HepG2 (cell line): ENCODE measurements around the gene ANKRD35. TPM values are rescaled to one million over a fixed set of nuclear protein-coding genes. Genes with fewer than 3 reads are reported as not detected.
A peak's percentile ranks its signal among the peaks of the same experiment; 100 is the strongest.

Source experiments
- FOXP1 ChIP-seq, 2 experiments: fragments of 450-650 bp in 1 of 2; IDR thresholded peaks; 2 replicates each; pipeline ENCODE4 v1.6.1; 2017 to 2018; ENCODE audit warnings: antibody characterized with exemption in 1 of 2
- HMG20B ChIP-seq: conservative IDR thresholded peaks from 2 replicates; pipeline ENCODE4 v1.6.1; 2016; ENCODE audit warnings: missing genetic modification reagents, missing compliant biosample characterization
- HNRNPUL1 ChIP-seq: fragments of 200-400 bp; formaldehyde crosslinking; IDR thresholded peaks from 2 replicates; pipeline ENCODE4 v1.6.1; 2017; ENCODE audit warnings: low read depth, mild to moderate bottlenecking, low read length, moderate library complexity
- JUND ChIP-seq: sonication (generic); formaldehyde crosslinking; IDR thresholded peaks from 2 replicates; pipeline ENCODE4 v1.8.0; 2022; ENCODE audit warnings: mild to moderate bottlenecking, missing genetic modification reagents
- PHF5A ChIP-seq: IDR thresholded peaks from one replicate; pipeline ENCODE4 v1.6.1; 2018; ENCODE audit warnings: low read depth, missing genetic modification reagents; ENCODE audit not compliant: unreplicated experiment
- SKI ChIP-seq: fragments of 450-650 bp; IDR thresholded peaks from one replicate; pipeline ENCODE4 v1.6.1; 2018; ENCODE audit warnings: mild to moderate bottlenecking; ENCODE audit not compliant: partially characterized antibody
- SUZ12 ChIP-seq: fragments of 150-350 bp; IDR thresholded peaks from 2 replicates; pipeline ENCODE4 v1.6.1; 2014; ENCODE audit warnings: low read depth, low read length
- TP53 ChIP-seq: sonication (generic); formaldehyde crosslinking; conservative IDR thresholded peaks from 2 replicates; pipeline ENCODE4 v1.4.0; 2020; ENCODE audit warnings: missing genetic modification reagents
- ZBTB7B ChIP-seq: sonication (generic); formaldehyde crosslinking; IDR thresholded peaks from 2 replicates; pipeline ENCODE4 v1.4.0; 2020; ENCODE audit warnings: missing genetic modification reagents
- ZMYM2 ChIP-seq: sonication (generic); formaldehyde crosslinking; IDR thresholded peaks from 2 replicates; pipeline ENCODE4 v1.8.0; 2022; ENCODE audit warnings: mild to moderate bottlenecking, missing genetic modification reagents
- ZNF160 ChIP-seq: sonication (generic); formaldehyde crosslinking; IDR thresholded peaks from 2 replicates; pipeline ENCODE4 v1.8.0; 2022; ENCODE audit warnings: mild to moderate bottlenecking, inconsistent platforms, missing genetic modification reagents
- ZNF616 ChIP-seq: sonication (generic); formaldehyde crosslinking; IDR thresholded peaks from 2 replicates; pipeline ENCODE4 v1.5.0; 2020; ENCODE audit warnings: low read depth, mild to moderate bottlenecking, missing genetic modification reagents
- polyA plus RNA-seq, 8 experiments: library from polyadenylated mRNA; depleted of rRNA in 3 of 8; stranded (reverse) in 7 of 8; unstranded in 1 of 8; fragments of >200 nt; fragmentation: Illumina TruSeq in 4 of 8; extraction: Trizol in 4 of 8; gene quantifications; 2 replicates each; pipeline versions ENCODE4 v1.2.1 to v1.2.3, GENCODE V29; 2011 to 2016; ENCODE audit warnings: low read depth in 4 of 8, missing spikeins in 1 of 8, mixed read lengths in 1 of 8; ENCODE audit not compliant: insufficient read depth in 1 of 8
- total RNA-seq, 5 experiments: library from RNA; depleted of rRNA; stranded (reverse); fragments of >200 nt; fragmentation: Illumina TruSeq; extraction: Trizol; gene quantifications; 2 replicates each; pipeline ENCODE4 v1.2.3, GENCODE V29; 2016; ENCODE audit warnings: low read depth in 1 of 5
- TF ChIP-seq, protein P1 (sequence below): sonication (generic); formaldehyde crosslinking; IDR thresholded peaks from 2 replicates; pipeline ENCODE4 v1.4.0; 2020; ENCODE audit warnings: low read depth, missing genetic modification reagents
- TF ChIP-seq, protein P2 (sequence below), 2 experiments: fragments of 450-650 bp in 1 of 2; sonication (generic) in 1 of 2; formaldehyde crosslinking; IDR thresholded peaks; 2 replicates each; pipeline versions ENCODE4 v1.5.0 to v1.8.0; 2020 to 2022; ENCODE audit warnings: mild to moderate bottlenecking in 1 of 2, missing genetic modification reagents in 1 of 2
- TF ChIP-seq, protein P3 (sequence below): IDR thresholded peaks from 2 replicates; pipeline ENCODE4 v1.6.1; 2016; ENCODE audit warnings: missing biosample characterization, missing genetic modification reagents, low read depth
- TF ChIP-seq, protein P4 (sequence below): sonication (generic); formaldehyde crosslinking; IDR thresholded peaks from 2 replicates; pipeline ENCODE4 v1.4.0; 2020; ENCODE audit warnings: missing genetic modification reagents
- TF ChIP-seq, protein P5 (sequence below): IDR thresholded peaks from 2 replicates; pipeline ENCODE4 v1.6.1; 2016; ENCODE audit warnings: low read depth, borderline replicate concordance

Gene ANKRD35
- total and polyA plus RNA-seq, 2 of the 13 experiments (the other 11 are each of a cell fraction or from before 2014, with no cell fraction given), result 0.02 TPM; not detected in 1

DNA sequence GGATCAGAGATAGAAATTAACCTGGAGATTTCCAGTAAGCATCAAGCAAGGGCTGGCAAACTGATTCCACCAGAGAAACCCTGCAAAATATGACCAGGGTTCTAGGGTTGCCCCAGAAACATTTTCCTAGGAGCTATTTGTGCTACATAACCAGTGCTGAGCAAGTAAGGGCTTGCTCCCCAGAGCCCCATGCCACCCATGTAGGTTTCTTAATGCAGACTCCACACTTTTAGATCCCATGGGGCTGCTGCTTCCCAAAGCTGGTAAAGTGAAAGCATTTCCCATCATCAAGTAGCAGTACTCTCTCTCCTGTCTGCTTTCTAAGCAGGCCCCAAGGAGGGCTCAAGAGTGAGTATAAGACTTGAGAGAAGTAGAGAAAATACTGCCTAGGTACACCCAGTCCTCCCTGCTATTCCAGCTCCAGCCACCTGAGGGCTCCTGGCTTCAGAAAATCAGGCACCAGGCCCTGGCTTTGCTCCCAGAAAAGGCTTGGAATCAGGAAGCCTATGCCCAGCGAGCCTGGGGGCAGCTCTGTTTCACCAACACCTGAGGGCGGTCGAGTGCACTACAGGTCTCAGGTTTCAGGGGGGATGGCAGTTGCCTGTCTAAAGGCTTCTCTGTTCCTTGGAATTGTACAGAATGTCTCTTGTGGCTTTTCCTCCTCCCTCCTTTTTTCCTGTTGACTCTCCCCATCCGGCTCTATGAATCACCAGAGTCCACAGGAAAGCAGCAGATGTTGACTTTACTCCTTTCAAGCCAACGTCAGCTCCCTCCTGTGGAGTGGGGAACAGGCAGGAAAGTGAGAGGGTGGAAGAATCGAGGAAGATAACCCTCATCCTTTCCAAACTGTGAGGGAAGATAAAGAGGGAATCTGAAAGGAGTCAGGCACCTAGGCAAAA lies 6.2 kb upstream of the ANKRD35 start (continued):
- TF ChIP-seq, protein P1, sequence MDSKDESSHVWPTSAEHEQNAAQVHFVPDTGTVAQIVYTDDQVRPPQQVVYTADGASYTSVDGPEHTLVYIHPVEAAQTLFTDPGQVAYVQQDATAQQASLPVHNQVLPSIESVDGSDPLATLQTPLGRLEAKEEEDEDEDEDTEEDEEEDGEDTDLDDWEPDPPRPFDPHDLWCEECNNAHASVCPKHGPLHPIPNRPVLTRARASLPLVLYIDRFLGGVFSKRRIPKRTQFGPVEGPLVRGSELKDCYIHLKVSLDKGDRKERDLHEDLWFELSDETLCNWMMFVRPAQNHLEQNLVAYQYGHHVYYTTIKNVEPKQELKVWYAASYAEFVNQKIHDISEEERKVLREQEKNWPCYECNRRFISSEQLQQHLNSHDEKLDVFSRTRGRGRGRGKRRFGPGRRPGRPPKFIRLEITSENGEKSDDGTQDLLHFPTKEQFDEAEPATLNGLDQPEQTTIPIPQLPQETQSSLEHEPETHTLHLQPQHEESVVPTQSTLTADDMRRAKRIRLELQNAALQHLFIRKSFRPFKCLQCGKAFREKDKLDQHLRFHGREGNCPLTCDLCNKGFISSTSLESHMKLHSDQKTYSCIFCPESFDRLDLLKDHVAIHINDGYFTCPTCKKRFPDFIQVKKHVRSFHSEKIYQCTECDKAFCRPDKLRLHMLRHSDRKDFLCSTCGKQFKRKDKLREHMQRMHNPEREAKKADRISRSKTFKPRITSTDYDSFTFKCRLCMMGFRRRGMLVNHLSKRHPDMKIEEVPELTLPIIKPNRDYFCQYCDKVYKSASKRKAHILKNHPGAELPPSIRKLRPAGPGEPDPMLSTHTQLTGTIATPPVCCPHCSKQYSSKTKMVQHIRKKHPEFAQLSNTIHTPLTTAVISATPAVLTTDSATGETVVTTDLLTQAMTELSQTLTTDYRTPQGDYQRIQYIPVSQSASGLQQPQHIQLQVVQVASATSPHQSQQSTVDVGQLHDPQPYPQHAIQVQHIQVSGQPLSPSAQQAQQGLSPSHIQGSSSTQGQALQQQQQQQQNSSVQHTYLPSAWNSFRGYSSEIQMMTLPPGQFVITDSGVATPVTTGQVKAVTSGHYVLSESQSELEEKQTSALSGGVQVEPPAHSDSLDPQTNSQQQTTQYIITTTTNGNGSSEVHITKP (CRISPR knock-in tag), result peak; percentile 75; the same call in 1 of the 2 replicates
- TF ChIP-seq, protein P2, sequence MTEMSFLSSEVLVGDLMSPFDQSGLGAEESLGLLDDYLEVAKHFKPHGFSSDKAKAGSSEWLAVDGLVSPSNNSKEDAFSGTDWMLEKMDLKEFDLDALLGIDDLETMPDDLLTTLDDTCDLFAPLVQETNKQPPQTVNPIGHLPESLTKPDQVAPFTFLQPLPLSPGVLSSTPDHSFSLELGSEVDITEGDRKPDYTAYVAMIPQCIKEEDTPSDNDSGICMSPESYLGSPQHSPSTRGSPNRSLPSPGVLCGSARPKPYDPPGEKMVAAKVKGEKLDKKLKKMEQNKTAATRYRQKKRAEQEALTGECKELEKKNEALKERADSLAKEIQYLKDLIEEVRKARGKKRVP (CRISPR knock-in tag; IDR thresholded peaks at IDR 0.05), result no peak
- TF ChIP-seq, protein P3, sequence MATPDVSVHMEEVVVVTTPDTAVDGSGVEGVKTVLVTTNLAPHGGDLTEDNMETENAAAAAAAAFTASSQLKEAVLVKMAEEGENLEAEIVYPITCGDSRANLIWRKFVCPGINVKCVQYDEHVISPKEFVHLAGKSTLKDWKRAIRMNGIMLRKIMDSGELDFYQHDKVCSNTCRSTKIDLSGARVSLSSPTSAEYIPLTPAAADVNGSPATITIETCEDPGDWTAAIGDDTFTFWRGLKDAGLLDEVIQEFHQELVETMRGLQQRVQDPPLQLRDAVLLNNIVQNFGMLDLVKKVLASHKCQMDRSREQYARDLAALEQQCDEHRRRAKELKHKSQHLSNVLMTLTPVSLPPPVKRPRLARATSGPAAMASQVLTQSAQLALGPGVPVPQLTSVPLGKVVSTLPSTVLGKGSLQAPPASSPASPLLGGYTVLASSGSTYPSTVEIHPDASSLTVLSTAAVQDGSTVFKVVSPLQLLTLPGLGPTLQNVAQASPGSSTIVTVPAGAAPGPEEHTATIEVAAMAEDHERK (CRISPR knock-in tag), result no peak
- TF ChIP-seq HNRNPUL1 (no peak), FOXP1 (IDR thresholded peaks at IDR 0.05) (no peak), FOXP1 (CRISPR knock-in tag; IDR thresholded peaks at IDR 0.05) (peak; percentile 74), TP53 (CRISPR knock-in tag) (peak; percentile 78; the same call in 1 of the 2 replicates), ZNF160 (CRISPR knock-in tag) (0 out of 2 replicates have a peak, but pooled peaks have one; percentile 48), HMG20B (CRISPR knock-in tag) (0 out of 2 replicates have a peak, but pooled peaks have one; percentile 59), ZMYM2 (CRISPR knock-in tag) (no peak), ZBTB7B (peak; percentile 91), JUND (CRISPR knock-in tag) (peak; percentile 85; the same call in 1 of the 2 replicates), ZNF616 (CRISPR knock-in tag) (no peak), SUZ12 (no peak), PHF5A (CRISPR knock-in tag) (peak; percentile 84), SKI (peak; percentile 64)
- TF ChIP-seq, protein P4, sequence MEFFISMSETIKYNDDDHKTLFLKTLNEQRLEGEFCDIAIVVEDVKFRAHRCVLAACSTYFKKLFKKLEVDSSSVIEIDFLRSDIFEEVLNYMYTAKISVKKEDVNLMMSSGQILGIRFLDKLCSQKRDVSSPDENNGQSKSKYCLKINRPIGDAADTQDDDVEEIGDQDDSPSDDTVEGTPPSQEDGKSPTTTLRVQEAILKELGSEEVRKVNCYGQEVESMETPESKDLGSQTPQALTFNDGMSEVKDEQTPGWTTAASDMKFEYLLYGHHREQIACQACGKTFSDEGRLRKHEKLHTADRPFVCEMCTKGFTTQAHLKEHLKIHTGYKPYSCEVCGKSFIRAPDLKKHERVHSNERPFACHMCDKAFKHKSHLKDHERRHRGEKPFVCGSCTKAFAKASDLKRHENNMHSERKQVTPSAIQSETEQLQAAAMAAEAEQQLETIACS (CRISPR knock-in tag), result 0 out of 2 replicates have a peak, but pooled peaks have one; percentile 25
- TF ChIP-seq, protein P5, sequence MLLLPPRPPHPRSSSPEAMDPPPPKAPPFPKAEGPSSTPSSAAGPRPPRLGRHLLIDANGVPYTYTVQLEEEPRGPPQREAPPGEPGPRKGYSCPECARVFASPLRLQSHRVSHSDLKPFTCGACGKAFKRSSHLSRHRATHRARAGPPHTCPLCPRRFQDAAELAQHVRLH, result peak; percentile 68; the same call in 1 of the 2 replicates
